SH-SY5Y (cell line): ENCODE results near the gene AGXT.

Experiments used
- GATA2 ChIP-seq: IDR thresholded peaks from 2 replicates; pipeline ENCODE4 v1.6.1; 2011; ENCODE audit warnings: mild to moderate bottlenecking, low read depth, low read length
- GATA3 ChIP-seq: IDR thresholded peaks from 2 replicates; pipeline ENCODE4 v1.6.1; 2011; ENCODE audit warnings: low read depth, mild to moderate bottlenecking, low read length, moderate library complexity

The AGXT gene

GRCh38 chr2:240868286-240869108, at the start of gene AGXT:
Gene AGXT, plus strand, starts transcription at chr2:240868824. Its CDS starts 42 bp downstream, at chr2:240868866.
- TF ChIP-seq GATA2: no peak
- no peak for TF ChIP-seq GATA3

DNA sequence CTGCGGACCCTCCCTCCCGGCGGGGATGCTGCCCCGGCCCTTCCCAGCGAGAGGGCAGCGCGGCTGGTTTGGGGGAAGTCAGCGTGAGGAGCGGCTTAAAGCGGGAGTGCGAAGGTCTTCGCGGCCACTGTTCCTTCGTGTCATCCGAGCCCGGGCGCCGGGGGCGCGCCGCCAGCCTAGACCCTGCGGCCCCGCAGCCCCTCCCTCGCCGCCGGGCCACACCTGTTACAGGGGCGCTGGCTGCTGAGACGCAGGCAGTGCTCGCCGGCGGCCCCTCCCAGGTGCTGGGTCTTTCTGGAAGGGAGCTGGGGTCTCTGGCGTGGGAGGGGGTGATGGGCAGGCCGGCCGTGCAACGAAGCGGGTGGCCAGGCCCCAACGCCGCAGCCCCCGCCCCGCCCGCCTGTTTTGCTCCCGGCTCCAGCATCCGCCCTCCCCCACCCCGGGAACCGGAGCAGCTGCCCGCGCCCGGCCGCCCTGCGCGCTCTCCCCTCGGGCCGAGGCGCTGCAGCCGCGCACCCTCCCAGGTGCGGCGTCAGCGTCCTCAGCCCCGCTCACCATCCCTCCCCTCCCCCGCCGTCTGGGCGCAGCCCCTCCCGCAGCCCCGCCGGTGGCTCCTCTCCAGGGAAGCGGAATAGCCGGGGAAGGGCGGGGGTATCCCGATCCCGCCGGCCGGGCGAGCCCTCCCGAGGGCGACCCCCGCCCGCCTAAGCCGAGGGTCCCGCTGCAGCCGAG, 49.3 kb upstream of the AGXT start:
- TF ChIP-seq GATA3 (no peak), GATA2 (no peak)

DNA sequence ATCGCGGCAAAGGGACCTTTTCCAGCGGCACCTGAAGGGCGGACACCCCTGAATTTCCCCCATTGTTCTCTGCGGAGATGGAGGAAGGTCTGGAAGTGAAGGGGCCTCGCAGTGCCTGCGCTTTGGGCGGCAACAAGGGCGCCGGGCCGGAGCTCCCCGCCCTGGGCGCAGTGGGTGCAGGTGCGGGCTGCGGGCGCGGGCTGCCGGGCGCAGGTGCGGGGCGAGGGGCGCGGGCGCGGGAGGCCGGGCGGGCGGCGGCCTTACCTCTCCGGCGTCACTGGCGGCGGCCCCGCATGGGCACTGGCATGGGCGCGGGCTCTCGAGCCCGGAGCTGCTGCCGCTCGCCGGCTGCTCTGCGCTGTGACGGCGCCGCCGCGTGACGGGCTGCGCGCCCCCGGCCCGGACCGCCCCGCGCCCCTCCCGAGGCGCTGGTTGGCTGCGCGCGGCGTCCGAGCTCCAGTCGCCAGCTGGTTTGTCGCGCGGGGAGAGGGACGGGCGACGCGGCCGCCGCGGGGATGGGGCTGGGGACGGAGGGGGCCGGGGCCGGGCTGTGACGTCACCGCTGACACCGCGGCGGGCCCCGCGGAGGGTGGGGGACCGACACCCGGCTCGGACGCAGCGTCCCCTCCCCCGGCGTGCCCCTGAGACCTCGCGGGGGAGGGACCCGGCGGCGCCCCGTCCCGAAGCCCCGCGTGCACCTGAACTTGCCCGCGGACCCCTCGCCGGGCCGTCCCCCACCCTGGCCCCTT, 48.6 kb upstream of the AGXT start, which contains the start of gene KIF1A:
Gene KIF1A (minus strand): TSS at position 362 of the 749 bp plus-strand sequence. CDS start 22,467 bp downstream, outside the sequence.
- TF ChIP-seq GATA3 (no peak), GATA2 (no peak)

GRCh38 chr2:240820607-240821428, 47.8 kb upstream of the AGXT start:
- TF ChIP-seq GATA3 (no peak), GATA2 (no peak)

DNA sequence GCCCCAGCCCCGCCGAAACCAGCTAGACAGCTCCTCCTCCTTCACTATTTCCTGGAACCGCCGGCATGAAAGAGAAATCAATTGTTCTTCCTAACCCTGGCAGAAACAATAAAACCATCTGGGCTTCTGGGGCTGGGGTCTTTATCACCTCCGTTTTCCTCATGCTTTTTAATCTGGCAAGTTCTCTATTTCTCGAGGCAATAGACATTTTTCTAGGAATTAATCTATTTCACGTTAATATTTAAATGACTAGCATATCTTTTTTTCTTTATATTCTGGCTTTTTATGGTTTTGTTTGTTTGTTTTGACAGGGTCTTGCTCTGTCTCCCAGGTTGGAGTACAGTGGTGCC, 47.2 kb upstream of the AGXT start:
- no peak for TF ChIP-seq GATA2
- TF ChIP-seq GATA3: no peak

DNA sequence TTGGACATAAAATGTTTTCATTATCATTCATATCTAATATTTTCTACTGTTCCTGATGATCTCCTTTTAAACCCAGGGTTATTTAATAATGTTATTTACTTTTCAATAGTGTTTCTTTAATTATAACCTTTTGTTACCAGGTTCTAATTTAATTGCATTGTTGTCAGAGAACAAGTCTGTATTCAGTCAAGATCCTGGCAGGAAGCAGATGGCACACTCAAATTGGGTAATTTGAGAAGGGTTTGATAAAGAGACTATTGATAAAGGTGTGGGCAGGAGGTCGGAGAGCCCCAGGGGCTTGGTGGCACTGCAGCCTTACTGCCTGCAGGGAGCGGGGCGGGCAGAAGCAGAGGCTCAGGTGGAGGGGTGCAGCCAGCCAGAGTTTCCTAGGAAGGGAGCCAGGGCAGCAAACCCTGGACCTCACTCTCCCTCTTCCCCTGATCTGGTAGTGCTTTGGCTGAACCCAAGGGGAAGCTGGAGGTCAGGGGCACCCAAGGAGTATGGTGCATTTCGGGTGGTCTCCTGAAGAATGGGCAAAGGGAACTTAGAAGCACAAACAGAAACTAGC, 46.3 kb upstream of the AGXT start:
- no peak for TF ChIP-seq GATA3

DNA sequence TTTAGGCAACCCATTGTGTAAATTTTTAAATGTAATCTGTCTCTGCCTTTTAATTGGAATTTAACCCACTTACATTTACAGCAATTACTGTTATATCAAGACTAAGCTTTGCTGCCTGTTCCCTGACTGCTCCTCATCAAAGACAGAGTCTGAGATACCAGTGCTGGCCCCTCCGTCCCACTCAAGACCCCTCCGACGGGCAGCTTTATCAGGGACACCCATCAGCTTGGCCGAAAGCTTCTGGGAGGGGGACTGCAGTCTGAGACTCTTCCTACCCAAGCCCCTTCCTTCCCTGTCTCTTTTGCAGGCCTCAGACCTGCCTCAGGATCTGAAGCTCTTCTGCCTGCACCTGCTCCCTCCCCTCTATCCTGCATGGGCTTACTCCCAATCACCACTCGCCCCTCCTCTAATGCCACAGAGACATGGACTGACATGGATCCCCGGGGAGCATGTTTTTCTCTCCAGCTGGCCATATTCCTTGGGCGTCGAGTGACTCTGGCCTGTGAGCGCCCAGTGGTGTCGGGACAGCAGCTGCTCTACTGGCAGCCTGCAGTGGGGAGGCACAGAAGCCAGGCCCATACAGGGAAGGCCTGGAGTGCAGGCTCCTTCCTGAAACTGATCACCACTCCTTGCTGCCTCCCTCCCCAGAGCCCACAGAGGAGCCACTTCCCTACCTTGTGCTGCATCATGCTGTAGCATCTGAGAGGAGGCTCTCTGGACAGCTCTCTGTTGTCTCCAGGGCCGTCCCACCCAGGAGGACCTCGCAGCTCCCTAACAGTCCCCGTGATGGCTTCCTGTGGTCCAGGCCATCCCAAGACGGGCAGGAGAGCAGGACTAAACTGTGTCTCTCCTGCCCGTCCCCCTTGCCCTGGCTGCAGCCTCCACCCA, 44.9 kb upstream of the AGXT start:
- TF ChIP-seq GATA3: no peak
- TF ChIP-seq GATA2: no peak

DNA sequence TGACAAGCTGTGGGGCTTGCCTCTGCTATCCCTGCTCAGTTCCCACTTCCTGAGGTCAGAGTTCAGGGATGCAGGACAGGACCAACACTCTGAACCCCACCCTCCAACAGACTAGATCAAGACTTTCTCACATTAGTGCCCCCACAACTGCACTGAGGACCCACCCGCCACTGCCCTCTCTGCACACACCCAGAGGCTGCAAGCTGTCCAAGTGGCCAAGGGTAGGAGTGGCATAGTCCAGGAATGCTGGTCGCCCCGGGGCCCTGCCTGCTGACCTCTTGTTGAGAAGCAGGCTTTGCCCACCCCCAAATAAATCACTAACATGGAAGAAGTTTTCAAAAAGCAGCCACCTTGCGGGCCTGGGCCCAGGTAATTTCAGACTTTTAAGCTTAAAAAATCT, 43.1 kb upstream of the AGXT start:
- no peak for TF ChIP-seq GATA2
- TF ChIP-seq GATA3: no peak

GRCh38 chr2:240831594-240832204, 36.9 kb upstream of the AGXT start:
- TF ChIP-seq GATA2 (no peak), GATA3 (no peak)

DNA sequence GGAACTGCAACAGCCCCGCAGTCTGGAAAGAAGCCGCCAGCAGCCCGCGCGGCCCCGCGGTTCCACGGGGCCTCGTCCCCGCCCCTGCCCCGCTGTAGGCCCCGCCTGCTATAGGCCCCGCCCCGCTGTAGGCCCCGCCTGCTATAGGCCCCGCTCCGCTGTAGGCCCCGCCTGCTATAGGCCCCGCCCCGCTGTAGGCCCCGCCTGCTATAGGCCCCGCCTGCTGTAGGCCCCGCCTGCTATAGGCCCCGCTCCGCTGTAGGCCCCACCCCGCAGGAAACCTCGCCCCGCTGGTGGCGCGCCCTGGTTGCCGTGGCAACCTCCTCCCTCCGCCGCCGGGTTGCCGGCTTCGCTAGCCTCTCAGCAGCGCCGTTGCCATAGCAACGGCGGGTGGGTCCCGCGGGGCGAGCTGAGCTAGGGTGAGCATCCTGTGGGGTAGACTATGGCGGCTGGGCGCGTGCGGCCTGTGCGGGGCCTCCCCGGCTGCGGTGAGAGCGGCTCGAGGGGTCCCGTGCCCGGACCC, 36.4 kb upstream of the AGXT start:
- TF ChIP-seq GATA3: no peak
- TF ChIP-seq GATA2: no peak

GRCh38 chr2:240832921-240833494, 35.6 kb upstream of the AGXT start:
- TF ChIP-seq GATA3 (no peak), GATA2 (no peak)
